ENCODE results near the gene TRIM14.
"Not testable (repeated sequence)": the region's sequence is repeated elsewhere in the genome, so short reads cannot be mapped to it uniquely, and the experiment has no call there.

The TRIM14 gene

GRCh38 chr9:98092613-98092931 is 26.4 kb downstream of the TRIM14 start:
- no peak overlapping the region for H2AFZ ChIP-seq
- H3K4me3 ChIP-seq (ENCODE audit: low read depth, low read length): no peak overlapping the region
- no peaks in the 10 kb centered on the region for H3K79me2 ChIP-seq
- H3K27me3 ChIP-seq (ENCODE audit: control insufficient read depth, insufficient read depth, low read length): no peaks in the 10 kb centered on the region
- H3K4me1 ChIP-seq: no peaks in the 10 kb centered on the region
- no peaks in the 10 kb centered on the region for H3K9me3 ChIP-seq (ENCODE audit: control insufficient read depth, low read length)
- H3K9ac ChIP-seq: no peak overlapping the region
- H3K4me2 ChIP-seq (ENCODE audit: low read length): no peak overlapping the region
- TF ChIP-seq CTCF (IDR thresholded peaks at IDR 0.05): no peak
- H3K27ac ChIP-seq: no peak overlapping the region
- no peaks in the 10 kb centered on the region for H3K36me3 ChIP-seq (ENCODE audit: control insufficient read depth, insufficient read depth, low read length)

GRCh38 chr9:98091735-98092612 is 27.0 kb downstream of the TRIM14 start:
- Histone ChIP-seq H3K27me3 (ENCODE audit: control insufficient read depth, insufficient read depth, low read length) (no peaks in the 10 kb centered on the region), H3K27ac (no peak overlapping the region), H2AFZ (no peak overlapping the region), H3K79me2 (no peaks in the 10 kb centered on the region), H3K4me3 (ENCODE audit: low read depth, low read length) (no peak overlapping the region), H3K36me3 (ENCODE audit: control insufficient read depth, insufficient read depth, low read length) (no peaks in the 10 kb centered on the region), H3K4me1 (no peaks in the 10 kb centered on the region), H3K9ac (no peak overlapping the region), H3K4me2 (ENCODE audit: low read length) (no peak overlapping the region), H3K9me3 (ENCODE audit: control insufficient read depth, low read length) (no peaks in the 10 kb centered on the region)
- no peak for TF ChIP-seq CTCF (IDR thresholded peaks at IDR 0.05)

- H3K27me3 ChIP-seq (ENCODE audit: control insufficient read depth, insufficient read depth, low read length); H3K9me3 ChIP-seq (ENCODE audit: control insufficient read depth, low read length); H3K27ac ChIP-seq; H3K36me3 ChIP-seq (ENCODE audit: control insufficient read depth, insufficient read depth, low read length); H3K4me2 ChIP-seq (ENCODE audit: low read length); H3K79me2 ChIP-seq; H3K9ac ChIP-seq; H3K4me3 ChIP-seq (ENCODE audit: low read depth, low read length); H2AFZ ChIP-seq; H3K4me1 ChIP-seq: not testable (repeated sequence)
These were observed 28.3 kb downstream of the TRIM14 start for GRCh38 chr9:98090674-98091073.

GRCh38 chr9:98087420-98088354 is 31.3 kb downstream of the TRIM14 start:
- no peaks in the 10 kb centered on the region for H3K79me2 ChIP-seq
- no peaks in the 10 kb centered on the region for H3K9me3 ChIP-seq (ENCODE audit: control insufficient read depth, low read length)
- no peak overlapping the region for H3K27ac ChIP-seq
- no peak overlapping the region for H3K4me3 ChIP-seq (ENCODE audit: low read depth, low read length)
- H3K4me1 ChIP-seq: no peaks in the 10 kb centered on the region
- no peaks in the 10 kb centered on the region for H3K27me3 ChIP-seq (ENCODE audit: control insufficient read depth, insufficient read depth, low read length)
- H2AFZ ChIP-seq: no peak overlapping the region
- no peaks in the 10 kb centered on the region for H3K36me3 ChIP-seq (ENCODE audit: control insufficient read depth, insufficient read depth, low read length)
- H3K4me2 ChIP-seq (ENCODE audit: low read length): no peak overlapping the region
- H3K9ac ChIP-seq: no peak overlapping the region
- no peak for TF ChIP-seq CTCF (IDR thresholded peaks at IDR 0.05)

- H3K79me2 ChIP-seq: no peaks in the 10 kb centered on the region
- TF ChIP-seq CTCF (IDR thresholded peaks at IDR 0.05): no peak
- H3K27me3 ChIP-seq (ENCODE audit: control insufficient read depth, insufficient read depth, low read length): no peaks in the 10 kb centered on the region
- H3K4me3 ChIP-seq (ENCODE audit: low read depth, low read length): no peak overlapping the region
- H3K9me3 ChIP-seq (ENCODE audit: control insufficient read depth, low read length): no peaks in the 10 kb centered on the region
- no peak overlapping the region for H3K4me2 ChIP-seq (ENCODE audit: low read length)
- H3K36me3 ChIP-seq (ENCODE audit: control insufficient read depth, insufficient read depth, low read length): no peaks in the 10 kb centered on the region
- H3K4me1 ChIP-seq: no peaks in the 10 kb centered on the region
- H2AFZ ChIP-seq: no peak overlapping the region
- H3K27ac ChIP-seq: no peak overlapping the region
- H3K9ac ChIP-seq: no peak overlapping the region
These were observed 32.6 kb downstream of the TRIM14 start for GRCh38 chr9:98086461-98086860.

All from parathyroid adenoma (tissue), 2 donors.